ENCODE data around the gene SSBP3. TPM values are rescaled to one million over a fixed set of nuclear protein-coding genes. Genes with fewer than 3 reads are reported as not detected.

The SSBP3 gene
- polyA plus RNA-seq, 1 donor (not counting 4 experiments of a cell fraction or from before 2014, with no cell fraction given) = 16.9 TPM

DNA sequence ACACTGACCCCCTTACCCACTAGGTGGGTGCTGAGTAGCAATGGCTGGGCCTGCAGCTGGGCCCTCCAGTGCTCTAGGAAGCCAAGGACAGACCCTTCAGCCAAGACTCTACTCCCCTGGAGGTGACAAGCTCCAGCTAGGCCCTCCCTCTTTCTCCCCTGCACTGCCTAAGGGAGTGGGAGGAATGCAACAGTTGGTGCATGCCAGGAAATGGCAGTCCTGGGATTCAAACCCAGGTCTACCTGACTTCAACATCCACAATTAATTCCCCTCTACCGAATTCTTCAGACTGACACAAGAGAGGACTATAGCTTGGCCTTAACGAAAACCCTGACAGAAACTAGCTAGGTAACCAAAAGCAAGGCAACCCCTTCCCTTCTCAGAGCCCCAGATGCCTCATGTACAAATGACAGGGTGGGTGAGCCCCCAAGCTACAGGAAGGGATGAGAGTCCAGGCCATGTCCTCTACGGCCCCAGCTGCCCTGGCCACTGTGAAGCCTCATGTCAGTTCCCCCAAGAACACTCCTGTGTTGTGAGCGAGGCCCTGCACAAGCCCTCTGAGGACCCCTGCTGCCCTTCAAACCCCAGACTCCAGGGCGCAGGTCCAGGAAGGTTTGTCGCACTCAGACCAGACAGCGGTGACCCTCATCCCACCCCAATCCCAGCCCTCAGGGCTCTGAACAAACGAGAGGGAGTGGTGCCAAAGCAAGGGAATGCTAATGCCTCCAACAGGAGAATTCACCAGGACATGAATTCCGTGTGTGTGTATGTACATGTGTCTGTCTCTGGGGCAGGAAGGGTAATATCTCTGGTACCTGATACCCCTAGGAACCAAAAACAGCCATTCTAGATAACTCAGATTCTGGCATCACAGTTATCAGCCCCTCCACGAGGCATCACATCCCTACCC is 113.9 kb downstream of the SSBP3 start:
- H3K27ac ChIP-seq (ENCODE audit: control insufficient read depth, insufficient read depth, low read length) = no peak overlapping the region
- H3K4me3 ChIP-seq (ENCODE audit: control insufficient read depth in 2 of 3, extremely low read depth in 1 of 3, insufficient read depth in 2 of 3, low read depth in 1 of 3, low read length in 3 of 3) = no peak overlapping the region
- H3K79me2 ChIP-seq (ENCODE audit: control insufficient read depth, insufficient read depth, low read length) = peaks cover 2% of the 10 kb centered on the region
- H3K27me3 ChIP-seq (ENCODE audit: control insufficient read depth, extremely low read depth, insufficient read depth, low read length) = no peaks in the 10 kb centered on the region
- no peaks in the 10 kb centered on the region for H4K20me1 ChIP-seq (ENCODE audit: control insufficient read depth, extremely low read depth, insufficient read depth, low read length)
- H3K36me3 ChIP-seq (ENCODE audit: control insufficient read depth in 2 of 2, extremely low read depth in 1 of 2, insufficient read depth in 2 of 2, low read length in 2 of 2) = no peaks in the 10 kb centered on the region
- no peak for DNase-seq (ENCODE audit: low read depth, low spot score)
- peaks cover 21% of the 10 kb centered on the region for H3K4me1 ChIP-seq (ENCODE audit: control insufficient read depth, extremely low read depth, insufficient read depth, low read length)
- no peak for FAIRE-seq
- no peak overlapping the region for H2AFZ ChIP-seq (ENCODE audit: control insufficient read depth, low read length)
- H3K9ac ChIP-seq (ENCODE audit: control insufficient read depth, extremely low read depth, insufficient read depth, low read length) = no peak overlapping the region
- TF ChIP-seq, protein P1, sequence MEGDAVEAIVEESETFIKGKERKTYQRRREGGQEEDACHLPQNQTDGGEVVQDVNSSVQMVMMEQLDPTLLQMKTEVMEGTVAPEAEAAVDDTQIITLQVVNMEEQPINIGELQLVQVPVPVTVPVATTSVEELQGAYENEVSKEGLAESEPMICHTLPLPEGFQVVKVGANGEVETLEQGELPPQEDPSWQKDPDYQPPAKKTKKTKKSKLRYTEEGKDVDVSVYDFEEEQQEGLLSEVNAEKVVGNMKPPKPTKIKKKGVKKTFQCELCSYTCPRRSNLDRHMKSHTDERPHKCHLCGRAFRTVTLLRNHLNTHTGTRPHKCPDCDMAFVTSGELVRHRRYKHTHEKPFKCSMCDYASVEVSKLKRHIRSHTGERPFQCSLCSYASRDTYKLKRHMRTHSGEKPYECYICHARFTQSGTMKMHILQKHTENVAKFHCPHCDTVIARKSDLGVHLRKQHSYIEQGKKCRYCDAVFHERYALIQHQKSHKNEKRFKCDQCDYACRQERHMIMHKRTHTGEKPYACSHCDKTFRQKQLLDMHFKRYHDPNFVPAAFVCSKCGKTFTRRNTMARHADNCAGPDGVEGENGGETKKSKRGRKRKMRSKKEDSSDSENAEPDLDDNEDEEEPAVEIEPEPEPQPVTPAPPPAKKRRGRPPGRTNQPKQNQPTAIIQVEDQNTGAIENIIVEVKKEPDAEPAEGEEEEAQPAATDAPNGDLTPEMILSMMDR (optimal IDR thresholded peaks at IDR 0.05 in 1 of 3, IDR thresholded peaks at IDR 0.05 in 1 of 3, conservative IDR thresholded peaks at IDR 0.05 in 1 of 3; ENCODE audit: extremely low read depth in 1 of 3, insufficient read depth in 2 of 3, low read length in 3 of 3) = no peak
- TF ChIP-seq EZH2 (IDR thresholded peaks at IDR 0.05; ENCODE audit: low read length) = no peak
- peaks cover 2% of the 10 kb centered on the region for H3K9me1 ChIP-seq (ENCODE audit: control insufficient read depth, extremely low read depth, insufficient read depth, low read length)
- dilution Hi-C loops (cut with MboI; ENCODE audit: extremely low pct_ligation_motif_present, low sequenced_read_pairs) = no loop called here
- no peaks in the 10 kb centered on the region for H3K9me3 ChIP-seq (ENCODE audit: control insufficient read depth, low read depth, low read length)
- H3K4me2 ChIP-seq (ENCODE audit: control insufficient read depth, extremely low read depth, insufficient read depth, low read depth, low read length) = no peak overlapping the region

DNA sequence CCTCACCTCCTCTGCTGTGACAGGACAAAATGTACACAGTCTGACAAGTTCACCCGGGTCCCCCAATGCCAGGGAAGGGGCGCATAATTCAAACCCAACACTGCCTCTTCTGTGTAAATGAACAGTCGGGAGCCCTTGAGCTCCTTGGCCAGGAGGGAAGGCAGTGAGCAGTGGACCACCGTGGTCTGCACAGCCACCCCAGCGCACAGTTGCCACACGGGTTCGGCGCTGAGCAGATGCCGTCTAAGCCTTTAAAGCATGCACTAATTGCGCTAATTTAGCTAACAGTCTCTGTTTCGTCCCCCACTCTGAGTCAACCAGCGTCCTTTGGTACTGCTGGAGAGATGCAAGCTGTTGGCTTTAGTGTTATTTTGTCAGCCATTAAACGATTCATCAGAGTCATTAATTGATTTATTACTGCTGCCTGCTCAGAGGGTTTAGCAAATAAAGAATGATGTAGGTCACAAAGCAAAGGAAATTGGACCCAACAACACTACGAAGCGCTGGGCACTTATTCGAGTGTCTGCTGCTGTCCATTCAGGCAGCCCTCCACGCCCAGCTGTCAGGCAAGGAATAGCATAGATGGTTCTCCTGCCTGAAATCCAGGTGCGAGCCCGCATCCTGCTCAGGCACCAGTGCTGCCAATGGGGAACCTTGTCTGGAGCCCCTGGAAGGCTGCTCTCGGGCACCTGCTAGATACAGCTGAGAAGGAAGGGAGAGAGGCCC is 114.8 kb downstream of the SSBP3 start:
- no peaks in the 10 kb centered on the region for H4K20me1 ChIP-seq (ENCODE audit: control insufficient read depth, extremely low read depth, insufficient read depth, low read length)
- H3K27me3 ChIP-seq (ENCODE audit: control insufficient read depth, extremely low read depth, insufficient read depth, low read length) = no peaks in the 10 kb centered on the region
- H3K9me1 ChIP-seq (ENCODE audit: control insufficient read depth, extremely low read depth, insufficient read depth, low read length) = peaks cover 2% of the 10 kb centered on the region
- no peak overlapping the region for H3K4me3 ChIP-seq (ENCODE audit: control insufficient read depth in 2 of 3, extremely low read depth in 1 of 3, insufficient read depth in 2 of 3, low read depth in 1 of 3, low read length in 3 of 3)
- H3K9me3 ChIP-seq (ENCODE audit: control insufficient read depth, low read depth, low read length) = no peaks in the 10 kb centered on the region
- DNase-seq (ENCODE audit: low read depth, low spot score) (no peak), FAIRE-seq (no peak)
- H3K36me3 ChIP-seq (ENCODE audit: control insufficient read depth in 2 of 2, extremely low read depth in 1 of 2, insufficient read depth in 2 of 2, low read length in 2 of 2) = no peaks in the 10 kb centered on the region
- H2AFZ ChIP-seq (ENCODE audit: control insufficient read depth, low read length) = no peak overlapping the region
- TF ChIP-seq EZH2 (IDR thresholded peaks at IDR 0.05; ENCODE audit: low read length) = no peak
- TF ChIP-seq, protein P1 (optimal IDR thresholded peaks at IDR 0.05 in 1 of 3, IDR thresholded peaks at IDR 0.05 in 1 of 3, conservative IDR thresholded peaks at IDR 0.05 in 1 of 3; ENCODE audit: extremely low read depth in 1 of 3, insufficient read depth in 2 of 3, low read length in 3 of 3) = no peak
- H3K79me2 ChIP-seq (ENCODE audit: control insufficient read depth, insufficient read depth, low read length) = peaks cover 5% of the 10 kb centered on the region
- peaks cover 27% of the 10 kb centered on the region for H3K4me1 ChIP-seq (ENCODE audit: control insufficient read depth, extremely low read depth, insufficient read depth, low read length)
- no peak overlapping the region for H3K27ac ChIP-seq (ENCODE audit: control insufficient read depth, insufficient read depth, low read length)
- dilution Hi-C loops (cut with MboI; ENCODE audit: extremely low pct_ligation_motif_present, low sequenced_read_pairs) = no loop called here
- H3K9ac ChIP-seq (ENCODE audit: control insufficient read depth, extremely low read depth, insufficient read depth, low read length) = no peak overlapping the region
- no peak overlapping the region for H3K4me2 ChIP-seq (ENCODE audit: control insufficient read depth, extremely low read depth, insufficient read depth, low read depth, low read length)
